Gastrocnemius medialis (tissue), 4 donors: Measurements from ENCODE around the gene DAGLA. TPM values are rescaled to one million over a fixed set of nuclear protein-coding genes. Genes with fewer than 3 reads are reported as not detected.

ENCODE experiments used
- ATAC-seq, 2 donors: fragments of 150-250 bp; one replicate each; pipeline ENCODE4 v1.9.1; 2016
- DNase-seq, 2 donors: peaks; one replicate each; pipeline ENCODE4 v3.0.0-alpha.2; 2019
- H3K27ac ChIP-seq, 4 donors: fragments of 200-600 bp; sonication (generic); 1 replicate in 1 of 4; 2 replicates in 3 of 4; pipeline ENCODE4 v1.5.1; 2016 to 2018; ENCODE audit warnings: mild to moderate bottlenecking in 2 of 4, moderate library complexity in 1 of 4
- H3K27me3 ChIP-seq, 3 donors: fragments of 200-600 bp; sonication (generic) in 2 of 3; 1 replicate in 1 of 3; 2 replicates in 2 of 3; pipeline versions ENCODE4 v1.5.1 to v1.6.0; 2016 to 2019; ENCODE audit warnings: mild to moderate bottlenecking in 1 of 3, moderate library complexity in 1 of 3
- H3K36me3 ChIP-seq, 2 donors: fragments of 200-600 bp; sonication (generic) in 1 of 2; one replicate each; pipeline ENCODE4 v1.5.1; 2017 to 2018
- H3K4me1 ChIP-seq, 2 donors: fragments of 200-600 bp; sonication (generic) in 1 of 2; one replicate each; pipeline ENCODE4 v1.5.1; 2016 to 2017; ENCODE audit warnings: mild to moderate bottlenecking in 2 of 2
- H3K4me3 ChIP-seq, 4 donors: fragments of 200-600 bp; sonication (generic) in 3 of 4; 1 replicate in 1 of 4; 2 replicates in 3 of 4; pipeline ENCODE4 v1.5.1; 2016 to 2019; ENCODE audit warnings: mild to moderate bottlenecking in 2 of 4
- H3K9me3 ChIP-seq, 3 donors: fragments of 200-600 bp; sonication (generic) in 2 of 3; 1 replicate in 1 of 3; 2 replicates in 2 of 3; pipeline ENCODE4 v1.5.1; 2016 to 2019
- POLR2A ChIP-seq, 2 donors: fragments of 450-650 bp; IDR thresholded peaks; one replicate each; pipeline ENCODE4 v1.6.1; 2017; ENCODE audit warnings: antibody characterized with exemption in 2 of 2, mild to moderate bottlenecking in 2 of 2, moderate library complexity in 2 of 2
- in situ Hi-C, 4 donors: fragments of 200-750 bp; cut with MboI; loops; one replicate each; pipeline versions ENCODE4 v1.15.0 to v1.8.0; 2017; ENCODE audit warnings: low sequenced_read_pairs in 4 of 4
- intact Hi-C: fragments of 100-400 bp; cut with DNase I; formaldehyde crosslinking; loops from one replicate; pipeline ENCODE4 v1.15.1; 2023; ENCODE audit warnings: low total_unique reads
- total RNA-seq, 4 donors: library from RNA; depleted of rRNA; stranded (reverse); fragments of >200 nt; gene quantifications; one replicate each; pipeline versions ENCODE4 v1.1.0 to v1.2.3, GENCODE V29; 2016
- TF ChIP-seq, protein P1 (sequence below), 5 experiments: fragments of 450-650 bp in 3 of 5; fragments of 200-600 bp in 2 of 5; sonication (generic) in 2 of 5; IDR thresholded peaks in 4 of 5; conservative IDR thresholded peaks in 1 of 5; 1 replicate in 4 of 5; 2 replicates in 1 of 5; pipeline ENCODE4 v1.5.1; 2016 to 2019; ENCODE audit warnings: antibody characterized with exemption in 5 of 5, mild to moderate bottlenecking in 3 of 5, moderate library complexity in 3 of 5

Gene DAGLA
- total RNA-seq, 4 donors from 2014 or later = 0.58 to 5.5 (median 2.9) TPM

DNA sequence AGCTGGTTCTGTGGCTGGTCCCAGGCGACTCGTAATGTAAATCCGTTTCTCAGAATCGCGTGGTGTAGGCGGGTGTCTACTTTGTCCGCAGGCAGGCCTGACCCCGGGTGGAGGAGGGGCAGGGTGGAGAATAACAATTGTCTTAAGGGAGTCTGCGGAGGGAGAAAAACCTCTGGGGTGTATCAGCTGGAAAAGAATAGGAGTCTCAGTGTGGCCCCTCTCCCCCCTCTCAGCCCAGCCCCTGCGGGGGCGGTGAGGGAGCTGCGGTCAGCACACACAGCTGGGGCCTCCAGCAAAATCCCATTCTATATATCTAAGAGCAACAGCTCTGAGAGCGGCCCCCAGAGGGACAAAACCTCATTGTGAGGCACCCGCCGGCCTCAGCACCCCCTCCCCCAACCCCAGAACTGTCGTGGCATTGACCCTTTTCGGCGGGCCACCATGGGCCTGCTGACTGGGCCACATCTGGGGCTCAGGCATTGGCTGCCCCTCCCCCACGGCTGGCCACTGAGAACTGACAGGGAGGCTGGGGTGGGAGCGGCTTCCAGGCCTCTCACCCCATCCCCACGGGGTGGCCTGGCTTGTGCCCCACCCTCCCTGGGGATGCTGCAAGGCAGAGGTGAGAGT is 69.5 kb downstream of the DAGLA start:
- Histone ChIP-seq H3K9me3 (no peaks in the 10 kb centered on the region), H3K27me3 (peaks cover 5 to 11% (median 9%) of the 10 kb centered on the region in 3 donors), H3K36me3 (no peaks in the 10 kb centered on the region), H3K27ac (no peak overlapping the region), H3K4me3 (no peak overlapping the region), H3K4me1 (no peaks in the 10 kb centered on the region)
- DNase-seq = no peak
- in situ Hi-C loops (no loop called here), intact Hi-C loops (loop anchor here (2.0 kb wide), 1 partner anchor 357 kb away; no protein-coding TSS in a partner anchor)
- ATAC-seq = no peak
- TF ChIP-seq POLR2A (IDR thresholded peaks at IDR 0.05) = no peak

GRCh38 chr11:61750631-61751273 is 70.6 kb downstream of the DAGLA start:
- Histone ChIP-seq H3K4me1 (no peaks in the 10 kb centered on the region), H3K27ac (no peak overlapping the region), H3K9me3 (no peaks in the 10 kb centered on the region), H3K36me3 (no peaks in the 10 kb centered on the region), H3K4me3 (no peak overlapping the region), H3K27me3 (peaks cover 5 to 11% (median 9%) of the 10 kb centered on the region in 3 donors)
- TF ChIP-seq, protein P1, sequence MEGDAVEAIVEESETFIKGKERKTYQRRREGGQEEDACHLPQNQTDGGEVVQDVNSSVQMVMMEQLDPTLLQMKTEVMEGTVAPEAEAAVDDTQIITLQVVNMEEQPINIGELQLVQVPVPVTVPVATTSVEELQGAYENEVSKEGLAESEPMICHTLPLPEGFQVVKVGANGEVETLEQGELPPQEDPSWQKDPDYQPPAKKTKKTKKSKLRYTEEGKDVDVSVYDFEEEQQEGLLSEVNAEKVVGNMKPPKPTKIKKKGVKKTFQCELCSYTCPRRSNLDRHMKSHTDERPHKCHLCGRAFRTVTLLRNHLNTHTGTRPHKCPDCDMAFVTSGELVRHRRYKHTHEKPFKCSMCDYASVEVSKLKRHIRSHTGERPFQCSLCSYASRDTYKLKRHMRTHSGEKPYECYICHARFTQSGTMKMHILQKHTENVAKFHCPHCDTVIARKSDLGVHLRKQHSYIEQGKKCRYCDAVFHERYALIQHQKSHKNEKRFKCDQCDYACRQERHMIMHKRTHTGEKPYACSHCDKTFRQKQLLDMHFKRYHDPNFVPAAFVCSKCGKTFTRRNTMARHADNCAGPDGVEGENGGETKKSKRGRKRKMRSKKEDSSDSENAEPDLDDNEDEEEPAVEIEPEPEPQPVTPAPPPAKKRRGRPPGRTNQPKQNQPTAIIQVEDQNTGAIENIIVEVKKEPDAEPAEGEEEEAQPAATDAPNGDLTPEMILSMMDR (IDR thresholded peaks at IDR 0.05 in 4 of 5, conservative IDR thresholded peaks at IDR 0.05 in 1 of 5) = no peak
- no peak for TF ChIP-seq POLR2A (IDR thresholded peaks at IDR 0.05)
- no peak for DNase-seq
- intact Hi-C loops (loop anchor here (2.0 kb wide), 1 partner anchor 356 kb away; no protein-coding TSS in a partner anchor), in situ Hi-C loops (no loop called here)
- ATAC-seq = no peak

- intact Hi-C loops = loop anchor here (2.0 kb wide), 1 partner anchor 355 kb away; no protein-coding TSS in a partner anchor
- Histone ChIP-seq H3K4me1 (no peaks in the 10 kb centered on the region), H3K27me3 (peaks cover 5 to 11% (median 9%) of the 10 kb centered on the region in 3 donors), H3K4me3 (no peak overlapping the region), H3K27ac (no peak overlapping the region), H3K36me3 (no peaks in the 10 kb centered on the region), H3K9me3 (no peaks in the 10 kb centered on the region)
- no peak for ATAC-seq
- TF ChIP-seq, protein P1 (IDR thresholded peaks at IDR 0.05 in 4 of 5, conservative IDR thresholded peaks at IDR 0.05 in 1 of 5) = no peak
- TF ChIP-seq POLR2A (IDR thresholded peaks at IDR 0.05) = no peak
- in situ Hi-C loops = no loop called here
- DNase-seq = no peak
These were observed 71.2 kb downstream of the DAGLA start for GRCh38 chr11:61751384-61751783.

DNA sequence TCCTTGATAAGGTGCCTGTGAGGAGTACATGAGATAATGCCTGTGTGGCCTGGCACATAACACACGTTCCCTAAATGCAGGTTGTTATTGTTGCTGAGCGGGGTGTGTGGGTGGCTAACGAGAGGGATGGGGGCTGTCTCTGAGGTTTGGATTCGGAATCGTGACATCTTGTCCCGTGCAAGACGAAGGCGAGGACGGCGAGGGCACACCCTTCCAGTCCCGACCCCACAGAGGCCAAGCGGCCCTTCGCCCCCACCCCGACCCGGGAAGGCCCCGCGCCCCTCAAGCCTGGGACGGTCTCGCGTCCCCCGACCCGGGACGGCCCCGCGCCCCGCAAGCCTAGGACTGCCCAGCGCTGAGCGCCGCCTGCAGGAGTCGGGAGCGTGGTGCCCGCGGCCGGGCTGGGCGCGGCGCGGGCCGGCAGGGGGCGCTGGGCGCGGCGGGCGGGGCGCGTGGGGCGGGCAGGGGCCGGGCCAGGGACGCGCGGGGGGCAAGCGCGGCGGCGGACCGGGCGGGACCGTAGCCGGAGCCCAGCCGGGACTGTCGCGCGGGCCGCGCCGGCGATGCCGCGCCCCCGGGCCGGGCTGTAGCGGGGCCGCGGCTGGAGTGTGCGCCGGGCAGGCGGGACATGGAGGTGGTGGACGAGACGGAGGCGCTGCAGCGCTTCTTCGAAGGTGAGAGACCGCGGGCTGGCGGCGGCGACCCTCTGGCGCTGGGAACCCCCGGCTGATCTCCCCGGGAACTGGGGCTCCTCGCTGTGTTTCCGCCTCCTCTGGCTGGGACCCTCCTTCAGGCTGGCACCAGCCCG is 72.1 kb downstream of the DAGLA start, which contains the start of gene MYRF:
MYRF (plus strand) TSS at position 520 of the 808 bp plus-strand sequence; CDS start at position 629, 109 bp downstream.
- no peak within 1 kb of the TSS for H3K27ac ChIP-seq
- H3K27me3 ChIP-seq = peaks cover 5 to 11% (median 9%) of the 10 kb centered on the region in 3 donors
- in situ Hi-C loops = no loop called here
- no peaks in the 10 kb centered on the region for H3K4me1 ChIP-seq
- no peak for TF ChIP-seq POLR2A (IDR thresholded peaks at IDR 0.05)
- TF ChIP-seq, protein P1 (IDR thresholded peaks at IDR 0.05 in 4 of 5, conservative IDR thresholded peaks at IDR 0.05 in 1 of 5) = peak; percentile 26 to 51 (median 40)
- DNase-seq (no peak), ATAC-seq (peak; percentile 70 to 78)
- no peaks in the 10 kb centered on the region for H3K36me3 ChIP-seq
- no peaks in the 10 kb centered on the region for H3K9me3 ChIP-seq
- intact Hi-C loops = no loop called here
- H3K4me3 ChIP-seq = peak within 1 kb of the TSS; percentile 28 to 45 (median 41)
